ENCODE measurements around the gene BOLL.

- TF ChIP-seq, protein P1, sequence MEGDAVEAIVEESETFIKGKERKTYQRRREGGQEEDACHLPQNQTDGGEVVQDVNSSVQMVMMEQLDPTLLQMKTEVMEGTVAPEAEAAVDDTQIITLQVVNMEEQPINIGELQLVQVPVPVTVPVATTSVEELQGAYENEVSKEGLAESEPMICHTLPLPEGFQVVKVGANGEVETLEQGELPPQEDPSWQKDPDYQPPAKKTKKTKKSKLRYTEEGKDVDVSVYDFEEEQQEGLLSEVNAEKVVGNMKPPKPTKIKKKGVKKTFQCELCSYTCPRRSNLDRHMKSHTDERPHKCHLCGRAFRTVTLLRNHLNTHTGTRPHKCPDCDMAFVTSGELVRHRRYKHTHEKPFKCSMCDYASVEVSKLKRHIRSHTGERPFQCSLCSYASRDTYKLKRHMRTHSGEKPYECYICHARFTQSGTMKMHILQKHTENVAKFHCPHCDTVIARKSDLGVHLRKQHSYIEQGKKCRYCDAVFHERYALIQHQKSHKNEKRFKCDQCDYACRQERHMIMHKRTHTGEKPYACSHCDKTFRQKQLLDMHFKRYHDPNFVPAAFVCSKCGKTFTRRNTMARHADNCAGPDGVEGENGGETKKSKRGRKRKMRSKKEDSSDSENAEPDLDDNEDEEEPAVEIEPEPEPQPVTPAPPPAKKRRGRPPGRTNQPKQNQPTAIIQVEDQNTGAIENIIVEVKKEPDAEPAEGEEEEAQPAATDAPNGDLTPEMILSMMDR (IDR thresholded peaks at IDR 0.05): no peak
- TF ChIP-seq POLR2A (IDR thresholded peaks at IDR 0.05): no peak
Observed at GRCh38 chr2:197800091-197800490, 15.0 kb upstream of the BOLL start.
